Liver (tissue), 9 donors: Measurements from ENCODE around the gene NEUROG2. TPM values are rescaled to one million over a fixed set of nuclear protein-coding genes. Genes with fewer than 3 reads are reported as not detected.
"Not testable (repeated sequence)": the region's sequence is repeated elsewhere in the genome, so short reads cannot be mapped to it uniquely, and the experiment has no call there.

Source experiments
- DNase-seq: peaks from one replicate; pipeline ENCODE4 v3.0.0-alpha.2; 2017; ENCODE audit warnings: low spot score
- H3K27ac ChIP-seq, 2 donors: one replicate each; pipeline ENCODE4 v1.7.0; 2013; ENCODE audit warnings: inconsistent platforms in 2 of 2, low read length in 2 of 2, control low read depth in 1 of 2, low read depth in 1 of 2, mild to moderate bottlenecking in 1 of 2
- H3K27me3 ChIP-seq, 4 donors: one replicate each; pipeline versions ENCODE4 v1.6.1 to v1.7.0; 2013; ENCODE audit warnings: low read length in 3 of 4, inconsistent platforms in 1 of 4, mild to moderate bottlenecking in 1 of 4, moderate library complexity in 1 of 4; ENCODE audit not compliant: control insufficient read depth in 4 of 4, insufficient read depth in 4 of 4
- H3K36me3 ChIP-seq, 4 donors: one replicate each; pipeline versions ENCODE4 v1.6.1 to v1.7.0; 2013; ENCODE audit warnings: low read length in 3 of 4, mild to moderate bottlenecking in 3 of 4, low read depth in 1 of 4, moderate library complexity in 1 of 4; ENCODE audit not compliant: control insufficient read depth in 4 of 4, insufficient read depth in 3 of 4
- H3K4me1 ChIP-seq, 4 donors: one replicate each; pipeline versions ENCODE4 v1.6.1 to v1.7.0; 2013; ENCODE audit warnings: low read length in 3 of 4, mild to moderate bottlenecking in 3 of 4, moderate library complexity in 1 of 4; ENCODE audit not compliant: control insufficient read depth in 4 of 4, insufficient read depth in 4 of 4
- H3K4me3 ChIP-seq, 3 donors: one replicate each; pipeline versions ENCODE4 v1.6.1 to v1.7.0; 2013; ENCODE audit warnings: low read length in 3 of 3, control low read depth in 1 of 3, low read depth in 1 of 3, mild to moderate bottlenecking in 1 of 3
- H3K9ac ChIP-seq, 2 donors: one replicate each; pipeline ENCODE4 v1.7.0; 2013; ENCODE audit warnings: low read length in 2 of 2, mild to moderate bottlenecking in 2 of 2, moderate library complexity in 2 of 2, control low read depth in 1 of 2, low read depth in 1 of 2
- H3K9me3 ChIP-seq, 4 donors: one replicate each; pipeline versions ENCODE4 v1.6.1 to v1.7.0; 2013; ENCODE audit warnings: low read length in 3 of 4; ENCODE audit not compliant: control insufficient read depth in 4 of 4
- EGR1 ChIP-seq, 2 donors: IDR thresholded peaks; 2 replicates each; pipeline ENCODE4 v1.6.1; 2016 to 2018; ENCODE audit warnings: antibody characterized with exemption in 2 of 2, low read depth in 2 of 2
- FOXA1 ChIP-seq: IDR thresholded peaks from 2 replicates; pipeline ENCODE4 v1.6.1; 2016; ENCODE audit warnings: antibody characterized with exemption
- FOXA2 ChIP-seq: IDR thresholded peaks from 2 replicates; pipeline ENCODE4 v1.6.1; 2016; ENCODE audit warnings: antibody characterized with exemption
- GABPA ChIP-seq, 2 donors: IDR thresholded peaks in 1 of 2; conservative IDR thresholded peaks in 1 of 2; 2 replicates each; pipeline ENCODE4 v1.6.1; 2016; ENCODE audit warnings: antibody characterized with exemption in 2 of 2, mild to moderate bottlenecking in 1 of 2, moderate library complexity in 1 of 2
- HNF4A ChIP-seq, 2 donors: conservative IDR thresholded peaks; 2 replicates each; pipeline ENCODE4 v1.6.1; 2016; ENCODE audit warnings: antibody characterized with exemption in 2 of 2, mild to moderate bottlenecking in 2 of 2
- HNF4G ChIP-seq: IDR thresholded peaks from 2 replicates; pipeline ENCODE4 v1.6.1; 2016; ENCODE audit warnings: antibody characterized with exemption
- JUND ChIP-seq, 2 donors: IDR thresholded peaks; 2 replicates each; pipeline ENCODE4 v1.6.1; 2016; ENCODE audit warnings: antibody characterized with exemption in 2 of 2
- NR2F2 ChIP-seq: IDR thresholded peaks from 2 replicates; pipeline ENCODE4 v1.6.1; 2016; ENCODE audit warnings: antibody characterized with exemption
- RAD21 ChIP-seq, 2 donors: IDR thresholded peaks; 2 replicates each; pipeline ENCODE4 v1.6.1; 2016; ENCODE audit warnings: antibody characterized with exemption in 2 of 2, mild to moderate bottlenecking in 2 of 2
- RXRA ChIP-seq, 2 donors: IDR thresholded peaks; 2 replicates each; pipeline ENCODE4 v1.6.1; 2017 to 2018; ENCODE audit warnings: antibody characterized with exemption in 2 of 2, mild to moderate bottlenecking in 1 of 2
- TAF1 ChIP-seq: conservative IDR thresholded peaks from 2 replicates; pipeline ENCODE4 v1.6.1; 2016; ENCODE audit warnings: antibody characterized with exemption, mild to moderate bottlenecking
- WGBS: extraction: QIAGEN DNeasy Blood & Tissue Kit; methylation state at CpG from one replicate; pipeline ENCODE4 v1.1.7; 2013; 5-methylcytosine and 5-hydroxymethylcytosine counted together
- polyA plus RNA-seq, 2 donors: library from polyadenylated mRNA; stranded (reverse) in 1 of 2; unstranded in 1 of 2; fragments of 200-250 nt in 1 of 2; fragments of >200 nt in 1 of 2; fragmentation: Nextera tagmentation in 1 of 2; extraction: Ambion mirVana in 1 of 2; gene quantifications; one replicate each; pipeline versions ENCODE4 v1.2.1 to v1.2.3, GENCODE V29; 2013 to 2015
- total RNA-seq, 2 donors: library from RNA; depleted of rRNA; stranded (reverse); fragments of >200 nt; gene quantifications; one replicate each; pipeline ENCODE4 v1.2.3, GENCODE V29; 2014
- TF ChIP-seq, protein P1 (sequence below): IDR thresholded peaks from 2 replicates; pipeline ENCODE4 v1.6.1; 2016; ENCODE audit warnings: antibody characterized with exemption
- TF ChIP-seq, protein P2 (sequence below): IDR thresholded peaks from 2 replicates; pipeline ENCODE4 v1.6.1; 2016; ENCODE audit warnings: antibody characterized with exemption
- TF ChIP-seq, protein P3 (sequence below): IDR thresholded peaks from 2 replicates; pipeline ENCODE4 v1.6.1; 2016; ENCODE audit warnings: antibody characterized with exemption, mild to moderate bottlenecking
- donor health status: healthy.
- donor health status: healthy.
- donor health status: healthy.
- donor health status: healthy.
- donor health status: healthy.

The NEUROG2 gene
- total and polyA plus RNA-seq, 4 donors: not detected

DNA sequence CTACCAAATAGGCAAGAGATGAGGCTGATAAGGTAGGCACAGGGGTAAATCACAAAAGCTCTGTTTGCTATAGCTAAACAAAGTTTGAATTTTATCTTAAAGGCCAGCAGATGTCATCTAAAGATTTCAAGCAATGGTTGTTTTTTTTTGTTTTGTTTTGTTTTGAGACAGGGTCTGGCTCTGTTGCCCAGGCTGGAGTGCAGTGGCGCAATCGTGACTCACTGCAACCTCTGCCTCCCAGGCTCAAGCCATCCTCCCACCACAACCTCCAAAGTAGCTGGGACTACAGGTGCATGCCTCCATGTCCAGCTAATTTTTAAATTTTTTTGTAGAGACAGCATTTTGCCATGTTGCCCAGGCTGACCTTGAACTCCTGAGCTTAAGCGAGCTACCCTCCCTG lies 43.1 kb upstream of the NEUROG2 start:
- Histone ChIP-seq H3K36me3 (no peaks in the 10 kb centered on the region), H3K27ac (no peak overlapping the region), H3K4me1 (no peaks in the 10 kb centered on the region), H3K9ac (no peak overlapping the region), H3K27me3 (no peaks in the 10 kb centered on the region), H3K9me3 (no peaks in the 10 kb centered on the region), H3K4me3 (no peak overlapping the region)
- TF ChIP-seq HNF4A (conservative IDR thresholded peaks at IDR 0.05) (no peak), EGR1 (IDR thresholded peaks at IDR 0.05; ENCODE audit: low read depth in 2 of 2) (no peak), GABPA (IDR thresholded peaks at IDR 0.05 in 1 of 2, conservative IDR thresholded peaks at IDR 0.05 in 1 of 2) (no peak), TAF1 (no peak), RXRA (IDR thresholded peaks at IDR 0.05) (no peak), HNF4G (no peak), NR2F2 (no peak), RAD21 (IDR thresholded peaks at IDR 0.05) (no peak)
- TF ChIP-seq, protein P1, sequence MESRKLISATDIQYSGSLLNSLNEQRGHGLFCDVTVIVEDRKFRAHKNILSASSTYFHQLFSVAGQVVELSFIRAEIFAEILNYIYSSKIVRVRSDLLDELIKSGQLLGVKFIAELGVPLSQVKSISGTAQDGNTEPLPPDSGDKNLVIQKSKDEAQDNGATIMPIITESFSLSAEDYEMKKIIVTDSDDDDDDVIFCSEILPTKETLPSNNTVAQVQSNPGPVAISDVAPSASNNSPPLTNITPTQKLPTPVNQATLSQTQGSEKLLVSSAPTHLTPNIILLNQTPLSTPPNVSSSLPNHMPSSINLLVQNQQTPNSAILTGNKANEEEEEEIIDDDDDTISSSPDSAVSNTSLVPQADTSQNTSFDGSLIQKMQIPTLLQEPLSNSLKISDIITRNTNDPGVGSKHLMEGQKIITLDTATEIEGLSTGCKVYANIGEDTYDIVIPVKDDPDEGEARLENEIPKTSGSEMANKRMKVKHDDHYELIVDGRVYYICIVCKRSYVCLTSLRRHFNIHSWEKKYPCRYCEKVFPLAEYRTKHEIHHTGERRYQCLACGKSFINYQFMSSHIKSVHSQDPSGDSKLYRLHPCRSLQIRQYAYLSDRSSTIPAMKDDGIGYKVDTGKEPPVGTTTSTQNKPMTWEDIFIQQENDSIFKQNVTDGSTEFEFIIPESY: no peak
- 96% methylated on average over 3 of the region's 3 CpGs for WGBS
- no peak for DNase-seq

DNA sequence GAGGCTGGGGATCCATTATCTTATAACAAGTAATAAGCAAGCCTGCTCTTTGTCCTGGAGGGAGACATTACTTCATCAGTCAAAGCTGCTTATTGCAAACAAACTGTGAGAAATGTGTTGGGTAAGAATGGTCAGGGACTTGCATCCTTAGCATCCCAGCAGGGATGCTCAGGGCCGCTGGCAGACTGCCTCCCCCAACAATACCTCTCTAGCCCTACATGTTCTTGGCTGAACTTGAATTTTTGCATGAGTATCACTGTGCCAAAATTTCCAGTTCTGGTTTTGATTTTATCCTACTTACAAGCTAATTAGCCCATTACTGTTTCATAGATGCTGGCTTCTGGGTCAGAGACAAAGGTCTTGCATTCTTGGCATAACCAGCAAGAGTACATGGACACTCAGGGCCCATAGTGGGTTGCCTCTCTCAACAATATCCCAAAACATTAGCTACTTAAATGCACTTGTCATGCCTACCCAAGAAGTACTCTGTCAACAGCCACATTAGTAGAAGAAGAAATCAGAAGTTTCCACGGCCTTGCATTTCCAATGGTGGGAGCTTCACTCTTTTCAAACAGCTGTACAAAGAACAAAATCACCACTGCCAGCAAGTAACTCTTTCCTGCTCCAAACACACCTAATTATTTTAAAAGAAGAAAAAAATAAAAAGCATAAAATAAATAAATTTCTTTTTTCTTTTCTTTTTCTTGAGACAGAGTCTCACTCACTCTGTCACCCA lies 41.9 kb upstream of the NEUROG2 start:
- 98% methylated on average over 2 of the region's 2 CpGs for WGBS
- DNase-seq: no peak
- Histone ChIP-seq H3K27me3 (no peaks in the 10 kb centered on the region), H3K27ac (no peak overlapping the region), H3K4me3 (no peak overlapping the region), H3K9ac (no peak overlapping the region), H3K4me1 (no peaks in the 10 kb centered on the region), H3K36me3 (no peaks in the 10 kb centered on the region), H3K9me3 (no peaks in the 10 kb centered on the region)
- TF ChIP-seq HNF4A (conservative IDR thresholded peaks at IDR 0.05): no peak
- TF ChIP-seq HNF4G: no peak
- TF ChIP-seq, protein P2, sequence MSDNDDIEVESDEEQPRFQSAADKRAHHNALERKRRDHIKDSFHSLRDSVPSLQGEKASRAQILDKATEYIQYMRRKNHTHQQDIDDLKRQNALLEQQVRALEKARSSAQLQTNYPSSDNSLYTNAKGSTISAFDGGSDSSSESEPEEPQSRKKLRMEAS: no peak
- TF ChIP-seq FOXA2: no peak
- no peak for TF ChIP-seq JUND (IDR thresholded peaks at IDR 0.05)
- TF ChIP-seq GABPA (IDR thresholded peaks at IDR 0.05 in 1 of 2, conservative IDR thresholded peaks at IDR 0.05 in 1 of 2): no peak
- no peak for TF ChIP-seq RAD21 (IDR thresholded peaks at IDR 0.05)
- no peak for TF ChIP-seq NR2F2
- TF ChIP-seq, protein P3, sequence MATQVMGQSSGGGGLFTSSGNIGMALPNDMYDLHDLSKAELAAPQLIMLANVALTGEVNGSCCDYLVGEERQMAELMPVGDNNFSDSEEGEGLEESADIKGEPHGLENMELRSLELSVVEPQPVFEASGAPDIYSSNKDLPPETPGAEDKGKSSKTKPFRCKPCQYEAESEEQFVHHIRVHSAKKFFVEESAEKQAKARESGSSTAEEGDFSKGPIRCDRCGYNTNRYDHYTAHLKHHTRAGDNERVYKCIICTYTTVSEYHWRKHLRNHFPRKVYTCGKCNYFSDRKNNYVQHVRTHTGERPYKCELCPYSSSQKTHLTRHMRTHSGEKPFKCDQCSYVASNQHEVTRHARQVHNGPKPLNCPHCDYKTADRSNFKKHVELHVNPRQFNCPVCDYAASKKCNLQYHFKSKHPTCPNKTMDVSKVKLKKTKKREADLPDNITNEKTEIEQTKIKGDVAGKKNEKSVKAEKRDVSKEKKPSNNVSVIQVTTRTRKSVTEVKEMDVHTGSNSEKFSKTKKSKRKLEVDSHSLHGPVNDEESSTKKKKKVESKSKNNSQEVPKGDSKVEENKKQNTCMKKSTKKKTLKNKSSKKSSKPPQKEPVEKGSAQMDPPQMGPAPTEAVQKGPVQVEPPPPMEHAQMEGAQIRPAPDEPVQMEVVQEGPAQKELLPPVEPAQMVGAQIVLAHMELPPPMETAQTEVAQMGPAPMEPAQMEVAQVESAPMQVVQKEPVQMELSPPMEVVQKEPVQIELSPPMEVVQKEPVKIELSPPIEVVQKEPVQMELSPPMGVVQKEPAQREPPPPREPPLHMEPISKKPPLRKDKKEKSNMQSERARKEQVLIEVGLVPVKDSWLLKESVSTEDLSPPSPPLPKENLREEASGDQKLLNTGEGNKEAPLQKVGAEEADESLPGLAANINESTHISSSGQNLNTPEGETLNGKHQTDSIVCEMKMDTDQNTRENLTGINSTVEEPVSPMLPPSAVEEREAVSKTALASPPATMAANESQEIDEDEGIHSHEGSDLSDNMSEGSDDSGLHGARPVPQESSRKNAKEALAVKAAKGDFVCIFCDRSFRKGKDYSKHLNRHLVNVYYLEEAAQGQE: no peak
- TF ChIP-seq FOXA1: no peak
- no peak for TF ChIP-seq EGR1 (IDR thresholded peaks at IDR 0.05; ENCODE audit: low read depth in 2 of 2)

DNA sequence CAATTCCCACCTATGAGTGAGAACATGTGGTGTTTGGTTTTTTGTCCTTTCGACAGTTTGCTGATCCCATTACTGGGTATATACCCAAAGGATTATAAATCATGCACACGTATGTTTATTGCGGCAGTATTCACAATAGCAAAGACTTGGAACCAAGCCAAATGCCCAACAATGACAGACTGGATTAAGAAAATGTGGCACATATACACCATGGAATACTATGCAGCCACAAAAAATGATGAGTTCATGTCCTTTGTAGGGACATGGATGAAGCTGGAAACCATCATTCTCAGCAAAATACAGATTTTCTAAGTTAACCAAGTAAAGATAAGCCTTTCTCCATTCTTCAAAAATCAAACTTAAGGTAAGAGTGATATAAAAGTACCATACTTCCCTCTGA lies 38.3 kb upstream of the NEUROG2 start:
- not testable (repeated sequence) for H3K27ac ChIP-seq, H3K9ac ChIP-seq, H3K4me3 ChIP-seq, H3K36me3 ChIP-seq, H3K9me3 ChIP-seq, H3K4me1 ChIP-seq, H3K27me3 ChIP-seq, DNase-seq
- 96% methylated on average over 2 of the region's 3 CpGs for WGBS
